K562 (cell line): ENCODE measurements around the gene STEEP1. TPM values are rescaled to one million over a fixed set of nuclear protein-coding genes. Genes with fewer than 3 reads are reported as not detected.

Source experiments
- ATF1 ChIP-seq, 2 experiments: fragments of 450-650 bp in 1 of 2; IDR thresholded peaks; 2 replicates each; pipeline ENCODE4 v1.6.1; 2016; ENCODE audit warnings: missing compliant biosample characterization in 1 of 2, missing genetic modification characterization in 1 of 2
- DDX20 ChIP-seq: fragments of 450-650 bp; IDR thresholded peaks from 2 replicates; pipeline ENCODE4 v1.6.1; 2016; ENCODE audit warnings: missing genetic modification characterization, low read depth, mild to moderate bottlenecking, missing compliant biosample characterization, moderate library complexity
- ETV1 ChIP-seq: fragments of 450-650 bp; conservative IDR thresholded peaks from 2 replicates; pipeline ENCODE4 v1.6.1; 2016; ENCODE audit warnings: missing genetic modification characterization, control low read depth, low read depth, missing compliant biosample characterization
- FOXK2 ChIP-seq, 2 experiments: fragments of 450-650 bp; IDR thresholded peaks in 1 of 2; conservative IDR thresholded peaks in 1 of 2; 2 replicates each; pipeline ENCODE4 v1.6.1; 2016; ENCODE audit warnings: low read depth in 2 of 2, mild to moderate bottlenecking in 1 of 2
- HDAC3 ChIP-seq: fragments of 450-650 bp; IDR thresholded peaks from 2 replicates; pipeline ENCODE4 v1.6.1; 2018; ENCODE audit warnings: borderline replicate concordance, mild to moderate bottlenecking, moderate library complexity; ENCODE audit not compliant: partially characterized antibody
- HNRNPL ChIP-seq: fragments of 200-400 bp; formaldehyde crosslinking; IDR thresholded peaks from 2 replicates; pipeline ENCODE4 v1.6.1; 2017; ENCODE audit warnings: low read depth, mild to moderate bottlenecking, low read length
- KDM1A ChIP-seq, 2 experiments: fragments of 450-650 bp; IDR thresholded peaks; 2 replicates each; pipeline ENCODE4 v1.6.1; 2016; ENCODE audit warnings: mild to moderate bottlenecking in 2 of 2
- MEIS2 ChIP-seq: fragments of 450-650 bp; IDR thresholded peaks from 2 replicates; pipeline ENCODE4 v1.6.1; 2014; ENCODE audit warnings: mild to moderate bottlenecking; ENCODE audit not compliant: partially characterized antibody
- NR2C2 ChIP-seq, 2 experiments: fragments of 200-800 bp in 1 of 2; sonication (Bioruptor generic) in 1 of 2; sonication (generic) in 1 of 2; formaldehyde crosslinking in 1 of 2; IDR thresholded peaks; 2 replicates each; pipeline versions ENCODE4 v1.6.1 to v1.8.0; 2016 to 2022; ENCODE audit warnings: mild to moderate bottlenecking in 1 of 2, missing compliant biosample characterization in 1 of 2, missing genetic modification characterization in 1 of 2, missing genetic modification reagents in 1 of 2
- PHF21A ChIP-seq: fragments of 450-650 bp; IDR thresholded peaks from 2 replicates; pipeline ENCODE4 v1.6.1; 2017; ENCODE audit warnings: low read depth, borderline replicate concordance
- PHF8 ChIP-seq: fragments of 200-600 bp; sonication (generic); IDR thresholded peaks from 2 replicates; pipeline ENCODE4 v1.6.1; 2012; ENCODE audit warnings: mixed run types, mild to moderate bottlenecking, inconsistent platforms, low read length, moderate library complexity, borderline replicate concordance
- SAP30 ChIP-seq: fragments of 200-600 bp; sonication (generic); IDR thresholded peaks from 2 replicates; pipeline ENCODE4 v1.6.1; 2012; ENCODE audit warnings: borderline replicate concordance, low read depth, mild to moderate bottlenecking, moderate library complexity, low read length, control low read depth, inconsistent platforms; ENCODE audit not compliant: insufficient read depth, poor library complexity, severe bottlenecking
- ZNF436 ChIP-seq: fragments of 250-450, 450-650 bp; sonication (Bioruptor Pico); formaldehyde crosslinking; IDR thresholded peaks from 2 replicates; pipeline ENCODE4 v1.7.0; 2020; ENCODE audit warnings: mild to moderate bottlenecking
- polyA plus RNA-seq, 8 experiments: library from polyadenylated mRNA; depleted of rRNA in 4 of 8; stranded (reverse) in 5 of 8; unstranded in 3 of 8; fragments of >200 nt; fragmentation: Nextera tagmentation in 2 of 8; fragmentation: Illumina TruSeq in 1 of 8; extraction: Ambion mirVana in 2 of 8; extraction: Trizol in 1 of 8; gene quantifications; 2 replicates each; pipeline versions ENCODE4 v1.2.1 to v1.2.3, GENCODE V29; 2011 to 2014; ENCODE audit warnings: inconsistent platforms in 1 of 8, missing spikeins in 1 of 8
- total RNA-seq, 7 experiments: library from RNA; depleted of rRNA in 6 of 7; stranded (reverse); fragments of >200 nt in 6 of 7; fragmentation: Illumina TruSeq in 2 of 7; extraction: Trizol in 2 of 7; gene quantifications; 2 replicates each; pipeline versions ENCODE4 v1.2.1 to v1.2.3, GENCODE V29; 2011 to 2021; ENCODE audit warnings: low replicate concordance in 1 of 7
- TF ChIP-seq, protein P1 (sequence below): fragments of 450-650 bp; formaldehyde crosslinking; IDR thresholded peaks from 2 replicates; pipeline ENCODE4 v1.4.0; 2020; ENCODE audit warnings: mild to moderate bottlenecking, moderate library complexity
- TF ChIP-seq, protein P2 (sequence below): fragments of 250-450 bp; sonication (Bioruptor Pico); IDR thresholded peaks from 2 replicates; pipeline ENCODE4 v1.9.0; 2021; ENCODE audit warnings: mild to moderate bottlenecking, inconsistent platforms
- TF ChIP-seq, protein P3 (sequence below): fragments of 250-450 bp; sonication (Bioruptor Pico); IDR thresholded peaks from 2 replicates; pipeline ENCODE4 v1.8.0; 2021; ENCODE audit warnings: borderline replicate concordance, mild to moderate bottlenecking, moderate library complexity; ENCODE audit not compliant: poor library complexity, severe bottlenecking
- TF ChIP-seq, protein P4 (sequence below): fragments of 250-450 bp; sonication (Bioruptor Pico); IDR thresholded peaks from 2 replicates; pipeline ENCODE4 v1.8.0; 2021; ENCODE audit warnings: mild to moderate bottlenecking, moderate library complexity
- TF ChIP-seq, protein P5 (sequence below), 2 experiments: fragments of 200-800 bp in 1 of 2; sonication (Bioruptor generic) in 1 of 2; sonication (generic) in 1 of 2; formaldehyde crosslinking in 1 of 2; IDR thresholded peaks in 1 of 2; conservative IDR thresholded peaks in 1 of 2; 2 replicates each; pipeline versions ENCODE4 v1.5.0 to v1.6.1; 2016 to 2020; ENCODE audit warnings: missing compliant biosample characterization in 1 of 2, missing genetic modification characterization in 1 of 2, missing genetic modification reagents in 1 of 2

STEEP1 gene
- total and polyA plus RNA-seq, 9 of the 15 experiments (the other 6 are each of a cell fraction or from before 2014, with no cell fraction given), result 15.0 to 73.7 (median 40.3) TPM

DNA sequence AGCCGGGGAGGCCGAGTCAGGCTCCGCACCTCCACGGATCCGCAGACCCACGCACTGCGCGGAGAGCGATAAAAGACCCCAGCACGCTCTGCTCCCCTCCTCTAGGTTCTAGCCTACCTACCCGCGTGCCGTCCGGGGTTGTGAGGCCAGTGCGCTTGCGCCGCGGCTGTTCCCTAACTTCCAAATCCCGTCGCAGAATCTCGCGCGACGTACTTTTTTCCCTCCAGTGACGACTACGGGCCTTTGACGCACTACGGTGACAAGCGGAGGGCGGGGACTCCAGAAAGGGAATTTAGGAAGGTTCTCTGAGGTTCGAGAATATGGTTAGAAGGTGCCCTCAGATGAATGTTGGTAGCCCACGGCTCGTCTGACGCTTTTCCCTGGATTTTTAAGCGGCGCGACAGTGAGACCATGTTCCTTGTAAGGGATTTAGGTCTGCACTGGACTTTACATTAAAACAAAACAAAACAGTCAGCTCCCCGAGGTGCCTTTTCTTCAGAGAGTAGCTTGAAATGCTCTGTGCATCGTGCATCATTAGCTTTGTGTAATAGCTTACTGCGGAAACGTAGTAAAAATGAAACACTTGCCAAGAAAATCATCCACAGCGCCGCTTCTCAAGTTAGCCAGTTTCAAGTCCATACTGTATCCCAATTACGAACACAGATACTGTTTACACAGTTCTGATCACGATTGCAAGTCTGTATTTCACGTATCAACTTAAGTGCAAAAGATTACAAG is 41.2 kb upstream of the STEEP1 start, which contains the start of gene NKRF (continued):
- TF ChIP-seq, protein P1, sequence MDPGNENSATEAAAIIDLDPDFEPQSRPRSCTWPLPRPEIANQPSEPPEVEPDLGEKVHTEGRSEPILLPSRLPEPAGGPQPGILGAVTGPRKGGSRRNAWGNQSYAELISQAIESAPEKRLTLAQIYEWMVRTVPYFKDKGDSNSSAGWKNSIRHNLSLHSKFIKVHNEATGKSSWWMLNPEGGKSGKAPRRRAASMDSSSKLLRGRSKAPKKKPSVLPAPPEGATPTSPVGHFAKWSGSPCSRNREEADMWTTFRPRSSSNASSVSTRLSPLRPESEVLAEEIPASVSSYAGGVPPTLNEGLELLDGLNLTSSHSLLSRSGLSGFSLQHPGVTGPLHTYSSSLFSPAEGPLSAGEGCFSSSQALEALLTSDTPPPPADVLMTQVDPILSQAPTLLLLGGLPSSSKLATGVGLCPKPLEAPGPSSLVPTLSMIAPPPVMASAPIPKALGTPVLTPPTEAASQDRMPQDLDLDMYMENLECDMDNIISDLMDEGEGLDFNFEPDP (CRISPR knock-in tag), result no peak
- peak; percentile 79 for TF ChIP-seq MEIS2
- TF ChIP-seq ATF1 (CRISPR knock-in tag; IDR thresholded peaks at IDR 0.05), result no peak
- TF ChIP-seq ATF1 (tag; IDR thresholded peaks at IDR 0.05), result peak; percentile 92
- TF ChIP-seq HDAC3, result no peak
- TF ChIP-seq, protein P2, sequence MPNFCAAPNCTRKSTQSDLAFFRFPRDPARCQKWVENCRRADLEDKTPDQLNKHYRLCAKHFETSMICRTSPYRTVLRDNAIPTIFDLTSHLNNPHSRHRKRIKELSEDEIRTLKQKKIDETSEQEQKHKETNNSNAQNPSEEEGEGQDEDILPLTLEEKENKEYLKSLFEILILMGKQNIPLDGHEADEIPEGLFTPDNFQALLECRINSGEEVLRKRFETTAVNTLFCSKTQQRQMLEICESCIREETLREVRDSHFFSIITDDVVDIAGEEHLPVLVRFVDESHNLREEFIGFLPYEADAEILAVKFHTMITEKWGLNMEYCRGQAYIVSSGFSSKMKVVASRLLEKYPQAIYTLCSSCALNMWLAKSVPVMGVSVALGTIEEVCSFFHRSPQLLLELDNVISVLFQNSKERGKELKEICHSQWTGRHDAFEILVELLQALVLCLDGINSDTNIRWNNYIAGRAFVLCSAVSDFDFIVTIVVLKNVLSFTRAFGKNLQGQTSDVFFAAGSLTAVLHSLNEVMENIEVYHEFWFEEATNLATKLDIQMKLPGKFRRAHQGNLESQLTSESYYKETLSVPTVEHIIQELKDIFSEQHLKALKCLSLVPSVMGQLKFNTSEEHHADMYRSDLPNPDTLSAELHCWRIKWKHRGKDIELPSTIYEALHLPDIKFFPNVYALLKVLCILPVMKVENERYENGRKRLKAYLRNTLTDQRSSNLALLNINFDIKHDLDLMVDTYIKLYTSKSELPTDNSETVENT (CRISPR knock-in tag), result peak; percentile 87
- no peak for TF ChIP-seq ZNF436 (CRISPR knock-in tag)
- peak; percentile 66 for TF ChIP-seq SAP30
- no peak for TF ChIP-seq DDX20 (tag)
- TF ChIP-seq KDM1A (IDR thresholded peaks at IDR 0.05), result no peak
- no peak for TF ChIP-seq PHF21A
- TF ChIP-seq, protein P3, sequence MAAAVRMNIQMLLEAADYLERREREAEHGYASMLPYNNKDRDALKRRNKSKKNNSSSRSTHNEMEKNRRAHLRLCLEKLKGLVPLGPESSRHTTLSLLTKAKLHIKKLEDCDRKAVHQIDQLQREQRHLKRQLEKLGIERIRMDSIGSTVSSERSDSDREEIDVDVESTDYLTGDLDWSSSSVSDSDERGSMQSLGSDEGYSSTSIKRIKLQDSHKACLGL, result no peak
- TF ChIP-seq, protein P4, sequence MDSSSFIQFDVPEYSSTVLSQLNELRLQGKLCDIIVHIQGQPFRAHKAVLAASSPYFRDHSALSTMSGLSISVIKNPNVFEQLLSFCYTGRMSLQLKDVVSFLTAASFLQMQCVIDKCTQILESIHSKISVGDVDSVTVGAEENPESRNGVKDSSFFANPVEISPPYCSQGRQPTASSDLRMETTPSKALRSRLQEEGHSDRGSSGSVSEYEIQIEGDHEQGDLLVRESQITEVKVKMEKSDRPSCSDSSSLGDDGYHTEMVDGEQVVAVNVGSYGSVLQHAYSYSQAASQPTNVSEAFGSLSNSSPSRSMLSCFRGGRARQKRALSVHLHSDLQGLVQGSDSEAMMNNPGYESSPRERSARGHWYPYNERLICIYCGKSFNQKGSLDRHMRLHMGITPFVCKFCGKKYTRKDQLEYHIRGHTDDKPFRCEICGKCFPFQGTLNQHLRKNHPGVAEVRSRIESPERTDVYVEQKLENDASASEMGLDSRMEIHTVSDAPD (CRISPR knock-in tag), result no peak
- TF ChIP-seq, protein P5, sequence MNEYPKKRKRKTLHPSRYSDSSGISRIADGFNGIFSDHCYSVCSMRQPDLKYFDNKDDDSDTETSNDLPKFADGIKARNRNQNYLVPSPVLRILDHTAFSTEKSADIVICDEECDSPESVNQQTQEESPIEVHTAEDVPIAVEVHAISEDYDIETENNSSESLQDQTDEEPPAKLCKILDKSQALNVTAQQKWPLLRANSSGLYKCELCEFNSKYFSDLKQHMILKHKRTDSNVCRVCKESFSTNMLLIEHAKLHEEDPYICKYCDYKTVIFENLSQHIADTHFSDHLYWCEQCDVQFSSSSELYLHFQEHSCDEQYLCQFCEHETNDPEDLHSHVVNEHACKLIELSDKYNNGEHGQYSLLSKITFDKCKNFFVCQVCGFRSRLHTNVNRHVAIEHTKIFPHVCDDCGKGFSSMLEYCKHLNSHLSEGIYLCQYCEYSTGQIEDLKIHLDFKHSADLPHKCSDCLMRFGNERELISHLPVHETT (CRISPR knock-in tag; conservative IDR thresholded peaks at IDR 0.05 in 1 of 2, IDR thresholded peaks at IDR 0.05 in 1 of 2), result no peak
- no peak; a peak in 2 of 4 replicates for TF ChIP-seq FOXK2 (conservative IDR thresholded peaks at IDR 0.05 in 1 of 2, IDR thresholded peaks at IDR 0.05 in 1 of 2; ENCODE audit: low read depth in 2 of 2)
- TF ChIP-seq ETV1 (tag), result no peak
- TF ChIP-seq PHF8, result peak; percentile 94; the same call in 1 of the 2 replicates
- TF ChIP-seq NR2C2 (CRISPR knock-in tag; IDR thresholded peaks at IDR 0.05), result no peak
- TF ChIP-seq NR2C2 (tag; IDR thresholded peaks at IDR 0.05), result no peak
- TF ChIP-seq HNRNPL, result no peak
